ENCODE results near the gene CACNA1D. TPM values are rescaled to one million over a fixed set of nuclear protein-coding genes. Genes with fewer than 3 reads are reported as not detected.
A peak's percentile ranks its signal among the peaks of the same experiment; 100 is the strongest.

Gene CACNA1D
- total and polyA plus RNA-seq, 2 donors = 0.57 to 0.66 TPM

DNA sequence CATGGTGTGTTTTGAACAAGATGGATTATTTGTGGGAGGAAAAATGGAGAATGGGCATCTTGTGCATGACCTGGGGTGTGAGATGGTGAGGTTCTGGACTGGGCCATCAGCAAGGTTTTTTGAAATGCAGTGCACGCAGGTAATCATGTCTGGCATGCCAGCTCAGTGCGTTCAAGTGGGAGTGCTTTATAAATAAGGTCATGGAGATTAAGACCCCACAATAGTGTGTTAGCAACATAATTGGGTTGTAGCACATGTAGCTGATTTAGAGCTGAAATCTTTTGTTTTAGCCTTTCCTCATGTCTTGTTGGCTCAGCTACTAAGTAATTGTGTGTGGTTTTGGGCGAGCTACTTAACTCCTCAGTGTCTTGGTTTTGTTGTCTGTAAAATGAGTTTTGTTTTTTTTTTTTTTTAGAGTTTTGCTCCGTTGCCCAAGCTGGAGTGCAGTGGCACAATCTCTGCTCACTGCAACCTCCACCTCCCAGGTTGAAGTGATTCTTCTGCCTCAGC is 3.9 kb upstream of the CACNA1D start:
- Histone ChIP-seq H3K4me1 (ENCODE audit: control insufficient read depth in 2 of 2, insufficient read depth in 2 of 2, low read length in 2 of 2) (peaks cover 0 to 3% of the 10 kb centered on the region in 2 donors), H3K36me3 (ENCODE audit: control insufficient read depth in 2 of 2, insufficient read depth in 2 of 2, low read length in 1 of 2) (no peaks in the 10 kb centered on the region), H3K27me3 (ENCODE audit: control insufficient read depth in 2 of 2, insufficient read depth in 1 of 2, low read length in 1 of 2) (peaks cover 42 to 56% of the 10 kb centered on the region in 2 donors), H3K27ac (ENCODE audit: low read depth in 1 of 2, low read length in 1 of 2) (no peak overlapping the region), H3K4me3 (ENCODE audit: low read length in 2 of 2) (no peak overlapping the region), H3K9me3 (ENCODE audit: control insufficient read depth in 2 of 2, insufficient read depth in 1 of 2, low read length in 1 of 2) (no peaks in the 10 kb centered on the region)
- WGBS = 95% methylated on average over 4 of the region's 4 CpGs
- DNase-seq (ENCODE audit: low read depth in 6 of 9, low spot score in 9 of 9) = no peak

DNA sequence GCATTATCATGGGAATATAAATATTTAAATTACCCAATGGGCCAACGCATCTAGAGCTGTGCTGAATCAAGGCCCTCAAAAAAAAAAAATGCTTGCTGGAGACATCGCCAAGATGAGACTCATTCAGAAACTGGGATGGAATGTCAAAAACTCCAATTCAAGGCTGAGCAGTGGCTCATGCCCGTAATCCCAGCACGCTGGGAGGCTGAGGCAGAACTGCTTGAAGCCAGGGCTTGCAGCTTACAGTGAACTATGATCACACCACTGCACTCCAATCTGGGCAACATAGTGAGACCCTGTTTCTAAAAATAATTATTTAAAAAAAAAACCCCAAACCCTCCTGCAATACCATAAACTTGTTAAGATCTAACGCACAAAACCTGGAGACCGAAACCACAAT is 3.1 kb upstream of the CACNA1D start:
- H3K4me1 ChIP-seq (ENCODE audit: control insufficient read depth in 2 of 2, insufficient read depth in 2 of 2, low read length in 2 of 2) = peaks cover 0 to 5% of the 10 kb centered on the region in 2 donors
- H3K27me3 ChIP-seq (ENCODE audit: control insufficient read depth in 2 of 2, insufficient read depth in 1 of 2, low read length in 1 of 2) = peaks cover 50 to 63% of the 10 kb centered on the region in 2 donors
- no peak for DNase-seq (ENCODE audit: low read depth in 6 of 9, low spot score in 9 of 9)
- H3K4me3 ChIP-seq (ENCODE audit: low read length in 2 of 2) = no peak overlapping the region
- WGBS = 92% methylated on average over 6 of the region's 6 CpGs
- no peak overlapping the region for H3K27ac ChIP-seq (ENCODE audit: low read depth in 1 of 2, low read length in 1 of 2)
- H3K36me3 ChIP-seq (ENCODE audit: control insufficient read depth in 2 of 2, insufficient read depth in 2 of 2, low read length in 1 of 2) = no peaks in the 10 kb centered on the region
- no peaks in the 10 kb centered on the region for H3K9me3 ChIP-seq (ENCODE audit: control insufficient read depth in 2 of 2, insufficient read depth in 1 of 2, low read length in 1 of 2)

- WGBS = 7% methylated on average over 13 of the region's 13 CpGs
Observed at GRCh38 chr3:53493595-53493962, 832 bp upstream of the CACNA1D start.

GRCh38 chr3:53495146-53495519 is 722 bp downstream of the CACNA1D start:
- H3K4me3 ChIP-seq (ENCODE audit: low read length in 2 of 2) = no peak overlapping the region
- DNase-seq (ENCODE audit: low read depth in 6 of 9, low spot score in 9 of 9) = no peak
- no peaks in the 10 kb centered on the region for H3K9me3 ChIP-seq (ENCODE audit: control insufficient read depth in 2 of 2, insufficient read depth in 1 of 2, low read length in 1 of 2)
- peaks cover 0 to 5% of the 10 kb centered on the region in 2 donors for H3K4me1 ChIP-seq (ENCODE audit: control insufficient read depth in 2 of 2, insufficient read depth in 2 of 2, low read length in 2 of 2)
- H3K27ac ChIP-seq (ENCODE audit: low read depth in 1 of 2, low read length in 1 of 2) = no peak overlapping the region
- 3% methylated on average over 27 of the region's 27 CpGs for WGBS
- H3K27me3 ChIP-seq (ENCODE audit: control insufficient read depth in 2 of 2, insufficient read depth in 1 of 2, low read length in 1 of 2) = peaks cover 70 to 91% of the 10 kb centered on the region in 2 donors
- no peaks in the 10 kb centered on the region for H3K36me3 ChIP-seq (ENCODE audit: control insufficient read depth in 2 of 2, insufficient read depth in 2 of 2, low read length in 1 of 2)

More at GRCh38 chr3:53493595-53493962, 832 bp upstream of the CACNA1D start:
- no peaks in the 10 kb centered on the region for H3K9me3 ChIP-seq (ENCODE audit: control insufficient read depth in 2 of 2, insufficient read depth in 1 of 2, low read length in 1 of 2)
- H3K4me1 ChIP-seq (ENCODE audit: control insufficient read depth in 2 of 2, insufficient read depth in 2 of 2, low read length in 2 of 2) = peaks cover 0 to 5% of the 10 kb centered on the region in 2 donors
- H3K36me3 ChIP-seq (ENCODE audit: control insufficient read depth in 2 of 2, insufficient read depth in 2 of 2, low read length in 1 of 2) = no peaks in the 10 kb centered on the region
- peaks cover 69 to 85% of the 10 kb centered on the region in 2 donors for H3K27me3 ChIP-seq (ENCODE audit: control insufficient read depth in 2 of 2, insufficient read depth in 1 of 2, low read length in 1 of 2)
- no peak for DNase-seq (ENCODE audit: low read depth in 6 of 9, low spot score in 9 of 9)
- H3K27ac ChIP-seq (ENCODE audit: low read depth in 1 of 2, low read length in 1 of 2) = no peak overlapping the region
- peak overlapping the region in 1 of 2 donors; percentile 42 for H3K4me3 ChIP-seq (ENCODE audit: low read length in 2 of 2)

DNA sequence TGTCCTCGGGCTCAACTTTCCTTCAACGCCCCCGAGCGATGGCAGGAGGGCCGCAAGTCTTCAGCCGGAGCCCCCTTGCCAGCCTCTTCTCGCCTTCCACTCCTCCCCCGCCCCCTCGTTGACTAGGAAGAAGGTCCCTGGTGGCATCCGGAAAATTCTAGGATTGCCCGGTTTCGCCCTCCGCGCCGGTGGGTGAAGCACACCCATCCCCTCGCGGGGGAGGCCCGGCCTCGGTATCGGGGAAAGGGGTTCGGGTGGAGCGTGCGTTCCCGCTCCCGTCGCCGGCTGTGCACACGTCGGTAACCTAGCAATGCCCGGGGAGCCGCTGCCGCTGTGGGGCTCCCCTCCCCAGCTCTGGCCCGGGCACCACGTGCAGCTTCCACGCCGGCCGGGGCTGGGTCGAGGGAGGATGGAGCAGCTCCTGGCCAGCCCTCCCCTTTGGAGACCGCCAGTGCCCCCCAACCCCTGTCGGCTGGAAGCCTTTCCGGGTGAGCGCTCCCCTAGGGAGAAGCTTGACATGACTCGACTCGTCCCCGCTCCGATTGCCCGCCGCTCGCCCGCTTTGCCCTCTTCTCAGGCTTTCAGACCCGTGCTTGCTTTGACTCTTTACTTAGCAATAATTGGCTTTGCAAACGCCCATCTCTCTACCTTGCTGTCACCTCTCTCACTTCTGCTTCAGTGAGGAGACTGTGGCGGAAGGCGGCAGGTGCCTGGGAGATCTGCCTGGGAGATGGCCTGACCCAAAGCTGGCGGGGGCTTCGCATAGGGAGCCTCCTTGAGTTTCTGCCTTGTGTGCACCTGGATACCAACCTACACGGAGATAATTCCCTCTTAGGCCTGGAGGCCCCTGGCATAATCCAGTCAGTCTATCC is 1.3 kb downstream of the CACNA1D start:
- peaks cover 0 to 5% of the 10 kb centered on the region in 2 donors for H3K4me1 ChIP-seq (ENCODE audit: control insufficient read depth in 2 of 2, insufficient read depth in 2 of 2, low read length in 2 of 2)
- no peaks in the 10 kb centered on the region for H3K36me3 ChIP-seq (ENCODE audit: control insufficient read depth in 2 of 2, insufficient read depth in 2 of 2, low read length in 1 of 2)
- H3K27me3 ChIP-seq (ENCODE audit: control insufficient read depth in 2 of 2, insufficient read depth in 1 of 2, low read length in 1 of 2) = peaks cover 70 to 88% of the 10 kb centered on the region in 2 donors
- H3K27ac ChIP-seq (ENCODE audit: low read depth in 1 of 2, low read length in 1 of 2) = no peak overlapping the region
- 12% methylated on average over 57 of the region's 57 CpGs for WGBS
- no peaks in the 10 kb centered on the region for H3K9me3 ChIP-seq (ENCODE audit: control insufficient read depth in 2 of 2, insufficient read depth in 1 of 2, low read length in 1 of 2)
- no peak overlapping the region for H3K4me3 ChIP-seq (ENCODE audit: low read length in 2 of 2)
- no peak for DNase-seq (ENCODE audit: low read depth in 6 of 9, low spot score in 9 of 9)

DNA sequence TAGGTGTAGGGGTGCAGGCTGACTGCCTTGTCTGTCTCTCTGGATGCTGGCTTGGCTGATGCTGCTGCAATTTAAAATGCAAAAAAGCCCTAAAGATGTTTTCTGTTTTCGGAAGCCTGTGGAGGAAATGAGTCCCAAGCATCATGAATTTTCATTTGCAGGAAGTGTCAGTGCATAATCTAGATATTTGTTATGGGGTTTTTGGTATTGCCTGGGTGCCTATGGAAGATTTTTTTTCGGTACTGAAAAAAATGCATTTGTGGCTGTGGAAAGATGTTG is 1.9 kb downstream of the CACNA1D start:
- H3K27ac ChIP-seq (ENCODE audit: low read depth in 1 of 2, low read length in 1 of 2) = no peak overlapping the region
- H3K4me3 ChIP-seq (ENCODE audit: low read length in 2 of 2) = no peak overlapping the region
- WGBS = 31% methylated on average over 2 of the region's 2 CpGs
- H3K9me3 ChIP-seq (ENCODE audit: control insufficient read depth in 2 of 2, insufficient read depth in 1 of 2, low read length in 1 of 2) = no peaks in the 10 kb centered on the region
- H3K27me3 ChIP-seq (ENCODE audit: control insufficient read depth in 2 of 2, insufficient read depth in 1 of 2, low read length in 1 of 2) = peaks cover 67 to 86% of the 10 kb centered on the region in 2 donors
- no peaks in the 10 kb centered on the region for H3K36me3 ChIP-seq (ENCODE audit: control insufficient read depth in 2 of 2, insufficient read depth in 2 of 2, low read length in 1 of 2)
- DNase-seq (ENCODE audit: low read depth in 6 of 9, low spot score in 9 of 9) = no peak
- H3K4me1 ChIP-seq (ENCODE audit: control insufficient read depth in 2 of 2, insufficient read depth in 2 of 2, low read length in 2 of 2) = peaks cover 0 to 5% of the 10 kb centered on the region in 2 donors

DNA sequence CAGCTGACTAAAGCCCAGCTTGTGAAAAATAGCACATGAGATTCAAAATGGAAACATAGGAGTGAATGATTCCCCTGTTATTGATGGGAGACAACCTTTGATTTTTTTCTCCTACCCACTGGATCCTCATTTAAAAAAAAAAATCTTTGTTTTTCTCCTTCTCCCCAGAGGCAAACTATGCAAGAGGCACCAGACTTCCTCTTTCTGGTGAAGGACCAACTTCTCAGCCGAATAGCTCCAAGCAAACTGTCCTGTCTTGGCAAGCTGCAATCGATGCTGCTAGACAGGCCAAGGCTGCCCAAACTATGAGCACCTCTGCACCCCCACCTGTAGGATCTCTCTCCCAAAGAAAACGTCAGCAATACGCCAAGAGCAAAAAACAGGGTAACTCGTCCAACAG is 2.6 kb downstream of the CACNA1D start:
- WGBS = 46% methylated on average over 5 of the region's 5 CpGs
- H3K4me1 ChIP-seq (ENCODE audit: control insufficient read depth in 2 of 2, insufficient read depth in 2 of 2, low read length in 2 of 2) = peaks cover 0 to 5% of the 10 kb centered on the region in 2 donors
- DNase-seq (ENCODE audit: low read depth in 6 of 9, low spot score in 9 of 9) = no peak
- no peaks in the 10 kb centered on the region for H3K36me3 ChIP-seq (ENCODE audit: control insufficient read depth in 2 of 2, insufficient read depth in 2 of 2, low read length in 1 of 2)
- no peaks in the 10 kb centered on the region for H3K9me3 ChIP-seq (ENCODE audit: control insufficient read depth in 2 of 2, insufficient read depth in 1 of 2, low read length in 1 of 2)
- no peak overlapping the region for H3K27ac ChIP-seq (ENCODE audit: low read depth in 1 of 2, low read length in 1 of 2)
- H3K4me3 ChIP-seq (ENCODE audit: low read length in 2 of 2) = no peak overlapping the region
- peaks cover 62 to 79% of the 10 kb centered on the region in 2 donors for H3K27me3 ChIP-seq (ENCODE audit: control insufficient read depth in 2 of 2, insufficient read depth in 1 of 2, low read length in 1 of 2)

- Histone ChIP-seq H3K4me3 (ENCODE audit: low read length in 2 of 2) (no peak overlapping the region), H3K36me3 (ENCODE audit: control insufficient read depth in 2 of 2, insufficient read depth in 2 of 2, low read length in 1 of 2) (no peaks in the 10 kb centered on the region), H3K4me1 (ENCODE audit: control insufficient read depth in 2 of 2, insufficient read depth in 2 of 2, low read length in 2 of 2) (peaks cover 0 to 5% of the 10 kb centered on the region in 2 donors), H3K9me3 (ENCODE audit: control insufficient read depth in 2 of 2, insufficient read depth in 1 of 2, low read length in 1 of 2) (no peaks in the 10 kb centered on the region), H3K27ac (ENCODE audit: low read depth in 1 of 2, low read length in 1 of 2) (no peak overlapping the region), H3K27me3 (ENCODE audit: control insufficient read depth in 2 of 2, insufficient read depth in 1 of 2, low read length in 1 of 2) (peaks cover 43 to 60% of the 10 kb centered on the region in 2 donors)
- DNase-seq (ENCODE audit: low read depth in 6 of 9, low spot score in 9 of 9) = no peak
- 95% methylated on average over 8 of the region's 8 CpGs for WGBS
Observed at GRCh38 chr3:53498806-53499641, 4.6 kb downstream of the CACNA1D start.
